ENCODE data around the gene RALGAPA2. TPM values are rescaled to one million over a fixed set of nuclear protein-coding genes. Genes with fewer than 3 reads are reported as not detected.
A peak's percentile ranks its signal among the peaks of the same experiment; 100 is the strongest.

Gene RALGAPA2
- total RNA-seq = 10 to 100 TPM; 21.8 to 22.8 TPM

- ATAC-seq (peak; percentile 97), DNase-seq (peak; percentile 96)
- peaks cover 26% of the 10 kb centered on the region for H3K4me1 Mint-ChIP-seq (ENCODE audit: low read depth)
These were observed at the start of gene RALGAPA2 for GRCh38 chr20:20712474-20713243. Gene RALGAPA2, minus strand, starts transcription at chr20:20712644. Its CDS starts 164 bp downstream, at chr20:20712480.

GRCh38 chr20:20761301-20761700, 48.9 kb upstream of the RALGAPA2 start:
- Mint-ChIP-seq H3K36me3 (ENCODE audit: low read depth) (no peaks in the 10 kb centered on the region), H3K27ac (no peak overlapping the region), H3K4me3 (no peak overlapping the region), H3K27me3 (ENCODE audit: low read depth) (peaks cover 13% of the 10 kb centered on the region), H3K9me3 (ENCODE audit: insufficient read depth) (no peaks in the 10 kb centered on the region), H3K4me1 (ENCODE audit: low read depth) (no peaks in the 10 kb centered on the region)
- CTCF ChIA-PET = no interaction called here
- POLR2A ChIA-PET = no interaction called here
- no peak for ATAC-seq
- no peak for DNase-seq

More at GRCh38 chr20:20712474-20713243, at the start of gene RALGAPA2:
- H3K9me3 Mint-ChIP-seq (ENCODE audit: insufficient read depth) = no peaks in the 10 kb centered on the region
- ChIA-PET POLR2A (interaction anchor here (0.6 to 0.9 kb wide), 2 partner anchors 9 to 746 kb away, joined by 3 read pairs; no protein-coding TSS in a partner anchor), CTCF (interaction anchor here (1.0 to 1.5 kb wide), 2 partner anchors 9 to 17 kb away, joined by 3 to 4 read pairs; no protein-coding TSS in a partner anchor)
- H3K4me3 Mint-ChIP-seq = peak within 1 kb of the TSS; percentile 87
- peaks cover 2% of the 10 kb centered on the region for H3K27me3 Mint-ChIP-seq (ENCODE audit: low read depth)
- H3K27ac Mint-ChIP-seq = peak within 1 kb of the TSS; percentile 98
- H3K36me3 Mint-ChIP-seq (ENCODE audit: low read depth) = peaks cover 8% of the 10 kb centered on the region

GRCh38 chr20:20759132-20759531, 46.7 kb upstream of the RALGAPA2 start:
- DNase-seq (no peak), ATAC-seq (no peak)
- no peaks in the 10 kb centered on the region for H3K4me1 Mint-ChIP-seq (ENCODE audit: low read depth)
- H3K27me3 Mint-ChIP-seq (ENCODE audit: low read depth) = peaks cover 14% of the 10 kb centered on the region
- H3K9me3 Mint-ChIP-seq (ENCODE audit: insufficient read depth) = no peaks in the 10 kb centered on the region
- H3K36me3 Mint-ChIP-seq (ENCODE audit: low read depth) = no peaks in the 10 kb centered on the region
- ChIA-PET POLR2A (no interaction called here), CTCF (no interaction called here)
- H3K27ac Mint-ChIP-seq = no peak overlapping the region
- H3K4me3 Mint-ChIP-seq = no peak overlapping the region

- ChIA-PET CTCF (no interaction called here), POLR2A (no interaction called here)
- H3K4me1 Mint-ChIP-seq (ENCODE audit: low read depth) = no peaks in the 10 kb centered on the region
- no peak for DNase-seq
- ATAC-seq = no peak
- peaks cover 13% of the 10 kb centered on the region for H3K27me3 Mint-ChIP-seq (ENCODE audit: low read depth)
- no peaks in the 10 kb centered on the region for H3K9me3 Mint-ChIP-seq (ENCODE audit: insufficient read depth)
- no peak overlapping the region for H3K4me3 Mint-ChIP-seq
- no peak overlapping the region for H3K27ac Mint-ChIP-seq
- H3K36me3 Mint-ChIP-seq (ENCODE audit: low read depth) = no peaks in the 10 kb centered on the region
These were observed 43.4 kb upstream of the RALGAPA2 start for GRCh38 chr20:20755674-20756319.

- no peak overlapping the region for H3K4me3 Mint-ChIP-seq
- ChIA-PET CTCF (no interaction called here), POLR2A (no interaction called here)
- ATAC-seq (no peak), DNase-seq (no peak)
- H3K9me3 Mint-ChIP-seq (ENCODE audit: insufficient read depth) = no peaks in the 10 kb centered on the region
- H3K27me3 Mint-ChIP-seq (ENCODE audit: low read depth) = peaks cover 13% of the 10 kb centered on the region
- no peak overlapping the region for H3K27ac Mint-ChIP-seq
- H3K4me1 Mint-ChIP-seq (ENCODE audit: low read depth) = no peaks in the 10 kb centered on the region
- no peaks in the 10 kb centered on the region for H3K36me3 Mint-ChIP-seq (ENCODE audit: low read depth)
These were observed 42.8 kb upstream of the RALGAPA2 start for GRCh38 chr20:20755231-20755630.

GRCh38 chr20:20754714-20755113, 42.3 kb upstream of the RALGAPA2 start:
- ChIA-PET CTCF (no interaction called here), POLR2A (no interaction called here)
- Mint-ChIP-seq H3K27me3 (ENCODE audit: low read depth) (peaks cover 13% of the 10 kb centered on the region), H3K4me3 (no peak overlapping the region), H3K4me1 (ENCODE audit: low read depth) (no peaks in the 10 kb centered on the region), H3K36me3 (ENCODE audit: low read depth) (no peaks in the 10 kb centered on the region), H3K27ac (no peak overlapping the region), H3K9me3 (ENCODE audit: insufficient read depth) (no peaks in the 10 kb centered on the region)
- no peak for DNase-seq
- ATAC-seq = no peak

- Mint-ChIP-seq H3K4me1 (ENCODE audit: low read depth) (no peaks in the 10 kb centered on the region), H3K4me3 (no peak overlapping the region), H3K27me3 (ENCODE audit: low read depth) (peaks cover 13% of the 10 kb centered on the region), H3K27ac (no peak overlapping the region), H3K9me3 (ENCODE audit: insufficient read depth) (peaks cover 8% of the 10 kb centered on the region), H3K36me3 (ENCODE audit: low read depth) (no peaks in the 10 kb centered on the region)
- no peak for DNase-seq
- POLR2A ChIA-PET = no interaction called here
- ATAC-seq = no peak
- CTCF ChIA-PET = interaction anchor here (1.0 kb wide), 1 partner anchor 12 kb away, joined by 3 read pairs; no protein-coding TSS in a partner anchor
These were observed 40.3 kb upstream of the RALGAPA2 start for GRCh38 chr20:20752712-20753111.

- ChIA-PET POLR2A (no interaction called here), CTCF (no interaction called here)
- no peaks in the 10 kb centered on the region for H3K4me1 Mint-ChIP-seq (ENCODE audit: low read depth)
- no peak overlapping the region for H3K4me3 Mint-ChIP-seq
- H3K27me3 Mint-ChIP-seq (ENCODE audit: low read depth) = peaks cover 12% of the 10 kb centered on the region
- no peak for DNase-seq
- no peak for ATAC-seq
- H3K27ac Mint-ChIP-seq = no peak overlapping the region
- no peaks in the 10 kb centered on the region for H3K36me3 Mint-ChIP-seq (ENCODE audit: low read depth)
- H3K9me3 Mint-ChIP-seq (ENCODE audit: insufficient read depth) = peaks cover 8% of the 10 kb centered on the region
These were observed 34.9 kb upstream of the RALGAPA2 start for GRCh38 chr20:20747298-20747697.

- ATAC-seq (no peak), DNase-seq (no peak)
- peaks cover 8% of the 10 kb centered on the region for H3K9me3 Mint-ChIP-seq (ENCODE audit: insufficient read depth)
- H3K27me3 Mint-ChIP-seq (ENCODE audit: low read depth) = peaks cover 24% of the 10 kb centered on the region
- no peaks in the 10 kb centered on the region for H3K4me1 Mint-ChIP-seq (ENCODE audit: low read depth)
- no peak overlapping the region for H3K27ac Mint-ChIP-seq
- H3K36me3 Mint-ChIP-seq (ENCODE audit: low read depth) = no peaks in the 10 kb centered on the region
- no peak overlapping the region for H3K4me3 Mint-ChIP-seq
- CTCF ChIA-PET = no interaction called here
- POLR2A ChIA-PET = no interaction called here
These were observed 31.8 kb upstream of the RALGAPA2 start for GRCh38 chr20:20744170-20744725.

GRCh38 chr20:20743511-20744169, 31.2 kb upstream of the RALGAPA2 start:
- Mint-ChIP-seq H3K27ac (no peak overlapping the region), H3K4me3 (no peak overlapping the region), H3K9me3 (ENCODE audit: insufficient read depth) (peaks cover 2% of the 10 kb centered on the region), H3K4me1 (ENCODE audit: low read depth) (no peaks in the 10 kb centered on the region), H3K27me3 (ENCODE audit: low read depth) (peaks cover 27% of the 10 kb centered on the region), H3K36me3 (ENCODE audit: low read depth) (no peaks in the 10 kb centered on the region)
- ATAC-seq (no peak), DNase-seq (no peak)
- ChIA-PET POLR2A (no interaction called here), CTCF (no interaction called here)

GRCh38 chr20:20741087-20742045, 28.9 kb upstream of the RALGAPA2 start:
- DNase-seq (no peak), ATAC-seq (no peak)
- no peak overlapping the region for H3K27ac Mint-ChIP-seq
- POLR2A ChIA-PET = no interaction called here
- H3K9me3 Mint-ChIP-seq (ENCODE audit: insufficient read depth) = no peaks in the 10 kb centered on the region
- H3K36me3 Mint-ChIP-seq (ENCODE audit: low read depth) = no peaks in the 10 kb centered on the region
- H3K4me3 Mint-ChIP-seq = no peak overlapping the region
- H3K27me3 Mint-ChIP-seq (ENCODE audit: low read depth) = peaks cover 27% of the 10 kb centered on the region
- CTCF ChIA-PET = interaction anchor here (1.3 kb wide), 1 partner anchor 12 kb away, joined by 3 read pairs; no protein-coding TSS in a partner anchor
- H3K4me1 Mint-ChIP-seq (ENCODE audit: low read depth) = peaks cover 8% of the 10 kb centered on the region
